Islet of Langerhans (tissue), 1 donor: Measurements from ENCODE around the gene ALDH1L1.

Experiments
- FAIRE-seq: peaks from one replicate; lab custom pipeline; 2011; peaks lifted over from hg19 to GRCh38; lab: Jason Lieb, UNC

The ALDH1L1 gene

DNA sequence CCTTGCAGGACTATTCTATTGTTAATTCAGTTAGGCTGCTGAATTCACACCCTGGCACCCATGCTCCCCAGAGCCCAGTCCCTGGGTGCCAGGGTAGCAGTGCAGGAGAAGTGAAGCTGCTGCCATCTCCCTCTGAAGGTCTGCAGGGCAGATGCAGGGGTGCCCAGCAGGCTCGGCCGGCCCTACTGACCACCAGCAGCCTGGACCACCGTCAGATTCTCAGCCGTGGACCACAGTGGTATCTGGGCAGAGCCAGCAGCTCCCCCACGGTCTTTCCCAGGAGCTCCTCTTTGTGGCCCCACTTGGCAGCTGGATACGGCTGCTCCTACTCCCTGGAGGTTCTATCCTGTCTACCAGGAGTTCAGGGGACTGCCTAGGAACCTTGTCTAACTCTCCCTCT lies 46.8 kb downstream of the ALDH1L1 start:
- no peak for FAIRE-seq

DNA sequence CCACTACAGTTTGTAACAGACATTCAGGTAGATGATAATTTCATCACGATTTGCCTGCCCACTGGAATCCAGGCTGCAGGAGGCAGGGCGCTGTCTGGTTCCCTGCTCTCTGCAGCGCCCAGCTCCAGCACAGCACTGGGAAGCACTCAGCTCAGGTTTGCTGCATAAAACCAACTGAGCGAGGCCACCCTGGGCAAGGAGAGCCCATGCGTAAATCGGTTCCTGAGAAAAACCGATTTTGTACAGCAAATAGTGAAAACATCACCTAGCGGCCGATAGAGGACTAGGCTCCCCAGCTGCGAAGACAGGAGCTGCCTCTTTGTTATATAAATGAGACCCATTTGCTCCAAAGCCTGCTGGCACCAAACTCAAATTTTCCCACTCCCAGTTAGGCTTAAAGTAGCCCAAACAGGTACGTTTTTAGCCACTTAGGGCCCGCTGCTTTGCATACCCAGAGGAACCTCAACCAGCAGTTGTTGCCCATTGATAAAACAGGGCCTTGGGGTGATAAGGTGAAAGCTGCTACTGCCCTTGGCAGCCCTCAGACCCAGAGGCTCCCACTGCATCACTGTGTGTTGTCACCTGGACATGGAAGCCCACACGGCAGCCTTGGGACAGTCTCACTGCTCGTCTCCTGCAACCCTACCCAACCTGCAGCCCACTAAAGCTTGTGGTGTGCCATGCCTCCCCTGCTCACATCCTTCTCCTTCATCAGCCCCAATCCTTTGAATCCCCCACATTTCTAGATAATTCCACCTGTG lies 47.5 kb downstream of the ALDH1L1 start:
- no peak for FAIRE-seq

DNA sequence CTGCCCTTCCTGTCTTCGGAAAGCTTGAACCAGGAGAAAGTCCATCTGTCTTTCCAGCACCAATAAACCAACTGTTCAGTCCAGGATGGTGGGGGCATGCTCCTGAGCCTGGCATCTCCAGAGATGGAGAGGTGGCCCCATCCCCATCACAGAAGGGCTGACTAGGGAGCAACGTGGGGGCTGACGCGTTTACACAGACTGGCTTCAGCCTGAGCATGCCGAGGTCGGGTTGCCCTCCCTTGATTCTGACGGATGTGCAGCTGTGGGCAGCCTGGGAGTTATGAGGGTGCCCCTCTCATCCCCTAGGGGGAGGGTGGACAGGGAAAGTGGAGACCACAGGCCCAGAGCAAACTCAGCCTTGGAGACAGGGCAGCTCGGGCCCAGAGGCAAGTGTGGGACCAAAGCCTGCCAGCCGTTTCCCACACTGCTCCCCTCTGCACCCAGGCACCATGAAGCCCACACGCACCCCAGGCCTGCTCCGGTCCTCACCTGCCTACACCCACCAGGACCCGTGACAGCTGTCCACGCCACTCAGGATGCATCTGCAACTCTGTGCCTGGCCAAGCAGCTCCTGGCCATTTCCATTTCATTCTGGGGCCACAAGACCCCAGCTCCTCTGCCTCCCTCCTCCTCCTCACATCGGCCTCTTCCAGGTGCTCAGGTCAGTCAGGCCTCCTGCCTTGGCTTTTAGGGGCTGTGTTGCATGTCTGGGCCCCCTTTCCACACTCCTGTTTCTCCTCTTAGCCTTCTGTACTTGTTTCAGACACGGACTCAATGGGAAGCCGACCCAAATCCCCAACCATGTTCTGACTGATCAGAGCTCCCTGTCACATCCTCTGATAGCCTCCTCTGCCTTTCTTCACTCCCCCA lies 48.3 kb downstream of the ALDH1L1 start:
- FAIRE-seq, result no peak

DNA sequence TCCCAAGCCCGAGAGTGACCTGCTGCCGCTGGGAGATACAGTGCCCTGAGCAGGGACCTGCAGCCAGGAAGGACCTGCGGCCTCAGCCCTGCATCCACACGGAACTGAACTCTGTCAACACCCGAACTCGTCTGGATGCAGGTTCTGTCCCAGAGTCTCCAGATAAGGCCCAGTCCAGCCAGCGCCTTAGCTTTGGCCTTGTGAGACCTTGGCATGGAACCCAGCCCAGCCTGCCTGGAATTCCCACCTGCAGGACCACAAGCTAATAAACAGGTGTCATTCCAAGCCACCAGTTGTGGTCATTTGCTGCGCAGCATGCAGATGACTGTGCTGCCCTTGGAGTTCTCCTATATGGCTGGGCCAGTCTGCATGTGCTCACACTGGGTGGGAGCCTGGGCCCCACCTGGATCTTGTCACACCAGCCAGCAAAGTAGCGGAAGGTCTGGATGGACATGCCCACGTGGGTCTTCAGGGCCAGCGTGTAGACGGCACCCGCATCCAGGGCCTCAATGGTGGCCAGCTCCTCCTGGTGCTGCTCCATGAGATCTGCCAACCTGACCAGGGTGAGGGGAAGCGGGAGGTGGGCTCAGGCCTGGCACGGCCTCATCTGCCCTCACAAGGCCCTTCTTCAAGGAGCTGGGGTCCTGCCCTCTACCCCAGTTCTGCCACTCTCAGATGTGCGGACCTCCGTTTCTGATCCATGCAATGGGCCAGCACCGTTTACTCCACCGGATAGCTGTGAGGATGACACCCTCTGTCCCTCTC lies 49.2 kb downstream of the ALDH1L1 start:
- FAIRE-seq, result no peak

DNA sequence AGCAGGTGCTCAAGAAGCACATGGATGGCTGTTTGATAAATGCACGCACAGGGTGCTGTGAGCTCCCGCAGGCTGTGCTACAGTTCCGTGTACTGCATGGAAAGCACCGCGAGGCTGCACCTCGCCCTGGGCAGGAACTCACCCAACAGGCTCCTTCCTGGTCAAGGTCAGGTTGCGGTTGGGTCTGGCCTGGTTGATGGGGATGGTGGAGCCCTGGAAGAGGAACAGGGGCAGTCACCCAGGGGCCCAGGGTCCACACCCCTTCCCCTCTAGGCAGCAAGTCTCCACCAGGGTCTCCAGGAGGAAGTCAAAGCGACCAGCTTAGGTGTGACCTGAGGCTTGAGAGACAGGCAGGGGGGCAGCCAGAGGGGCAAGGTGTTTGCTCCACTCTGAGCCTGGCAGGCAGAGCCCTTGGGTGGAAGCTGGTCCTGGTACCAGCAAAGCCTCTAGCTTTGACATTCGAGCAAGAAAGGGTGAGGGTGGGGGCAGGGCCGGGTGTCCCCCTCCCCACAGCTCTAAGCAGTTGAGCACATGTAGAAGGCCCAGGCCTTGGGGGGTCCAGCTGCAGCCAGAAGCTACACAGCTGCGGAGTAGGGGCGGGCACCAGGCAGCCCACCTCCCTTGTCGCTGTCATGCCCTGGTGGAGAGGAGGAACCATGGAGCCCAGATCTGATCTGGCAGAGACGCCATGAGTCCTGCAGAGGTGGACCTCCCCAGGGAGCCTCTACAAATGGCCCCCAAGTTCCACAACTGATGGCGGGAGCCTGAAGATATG lies 50.1 kb downstream of the ALDH1L1 start:
- FAIRE-seq, result no peak

DNA sequence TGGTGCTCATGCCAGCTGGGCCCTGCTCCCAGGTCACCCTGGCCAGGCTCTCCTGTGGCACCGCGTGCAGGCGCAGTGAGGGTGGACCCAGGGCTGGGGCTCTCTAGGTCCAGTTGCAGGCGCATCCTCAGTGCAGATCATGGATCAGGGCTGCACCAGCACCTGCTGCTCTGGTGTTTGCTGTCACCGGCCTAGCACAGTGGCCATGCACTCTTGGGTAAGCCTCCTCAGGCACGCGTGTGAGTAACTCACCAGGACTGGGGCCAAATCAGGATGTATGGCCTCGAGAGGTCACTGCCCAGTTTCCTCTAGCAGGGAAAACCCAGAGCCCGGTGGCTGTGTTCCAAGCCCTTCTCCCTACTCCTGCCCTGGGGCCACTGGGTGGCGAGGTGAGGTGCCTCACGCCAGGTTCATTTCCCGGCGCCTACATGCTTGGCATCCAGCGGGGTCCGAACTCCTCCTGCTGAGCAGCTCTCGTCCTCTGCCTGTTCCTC lies 50.9 kb downstream of the ALDH1L1 start:
- FAIRE-seq, result no peak

DNA sequence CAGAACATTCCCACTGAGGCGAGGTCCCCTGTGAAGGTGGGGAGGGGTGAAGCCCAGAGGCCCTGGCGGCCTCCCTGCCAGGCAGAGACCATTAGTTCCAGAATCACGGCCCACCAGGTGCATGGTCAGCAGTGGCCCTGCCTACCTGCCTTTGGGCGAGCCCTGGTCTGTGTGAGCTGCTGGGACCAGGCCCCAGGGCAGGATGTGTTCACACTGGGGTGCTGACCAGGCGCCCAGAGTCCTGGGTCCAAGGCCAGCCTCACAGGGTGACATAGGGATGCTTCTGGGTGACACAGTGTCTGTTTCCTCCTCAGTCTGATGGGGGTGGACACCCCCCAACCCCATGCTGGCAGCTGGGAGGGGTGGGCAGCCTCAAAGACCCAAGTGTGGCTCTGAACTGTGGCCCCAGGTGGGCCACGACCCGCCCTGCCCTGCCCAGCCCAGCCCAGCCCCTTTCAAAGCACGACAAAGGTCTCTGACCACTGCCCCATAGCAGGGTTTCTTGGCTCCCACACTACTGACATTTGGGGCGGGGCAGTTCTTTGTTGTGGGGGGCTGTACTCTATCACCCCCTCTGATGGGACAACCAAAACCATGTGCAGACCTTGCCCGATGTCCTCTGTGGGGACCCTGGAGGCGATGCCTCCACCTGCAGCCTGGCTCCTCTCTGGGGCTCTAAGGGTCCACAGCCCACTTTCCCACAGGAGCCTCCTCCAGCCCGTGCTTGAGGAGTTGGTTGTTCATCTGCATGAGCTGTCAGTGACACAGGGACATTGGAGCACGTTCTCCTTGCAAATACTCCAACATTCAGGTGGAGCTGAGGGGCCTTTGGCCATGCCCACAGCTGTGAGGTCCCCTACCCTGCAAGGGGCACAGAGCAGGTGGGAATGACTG lies 51.6 kb downstream of the ALDH1L1 start:
- no peak for FAIRE-seq

DNA sequence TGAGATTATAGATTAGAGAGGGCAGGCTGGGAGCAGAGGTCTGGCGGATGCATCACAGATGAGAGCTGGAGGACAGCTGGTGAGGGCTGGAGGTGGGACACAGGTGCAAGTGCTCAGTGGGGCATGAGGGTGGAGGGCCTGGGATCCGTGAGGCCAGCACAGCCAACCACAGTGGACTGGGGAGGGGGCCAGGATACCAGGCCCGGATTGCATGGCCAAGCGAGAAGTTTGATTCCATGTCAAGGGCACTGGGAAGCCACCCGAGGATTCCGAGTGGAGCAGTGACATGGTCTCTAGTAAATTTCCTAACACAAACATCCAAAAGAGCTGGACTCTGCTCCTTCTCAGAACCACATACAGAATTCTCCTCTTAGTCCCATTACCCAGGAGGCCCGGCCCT lies 52.5 kb downstream of the ALDH1L1 start:
- no peak for FAIRE-seq

DNA sequence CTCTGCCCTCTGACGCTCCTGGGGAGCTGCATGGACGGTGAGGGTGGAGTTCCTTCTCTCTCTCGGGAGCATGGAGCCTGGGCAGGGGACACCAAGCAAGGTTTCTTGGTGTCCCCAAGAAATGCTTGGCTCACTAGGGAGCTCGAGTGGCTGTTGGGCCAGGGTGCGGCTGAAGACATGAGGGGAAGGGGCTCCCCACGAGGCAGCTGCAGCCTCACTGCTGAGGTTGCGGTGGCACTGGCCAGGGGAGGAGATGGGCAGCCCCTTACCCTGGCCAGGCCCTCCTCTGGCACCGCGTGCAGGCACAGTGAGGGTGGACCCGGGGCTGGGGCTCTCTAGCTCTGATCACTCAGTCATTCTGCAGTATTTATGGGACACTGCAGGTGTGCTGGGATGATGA lies 52.9 kb downstream of the ALDH1L1 start:
- FAIRE-seq, result no peak

DNA sequence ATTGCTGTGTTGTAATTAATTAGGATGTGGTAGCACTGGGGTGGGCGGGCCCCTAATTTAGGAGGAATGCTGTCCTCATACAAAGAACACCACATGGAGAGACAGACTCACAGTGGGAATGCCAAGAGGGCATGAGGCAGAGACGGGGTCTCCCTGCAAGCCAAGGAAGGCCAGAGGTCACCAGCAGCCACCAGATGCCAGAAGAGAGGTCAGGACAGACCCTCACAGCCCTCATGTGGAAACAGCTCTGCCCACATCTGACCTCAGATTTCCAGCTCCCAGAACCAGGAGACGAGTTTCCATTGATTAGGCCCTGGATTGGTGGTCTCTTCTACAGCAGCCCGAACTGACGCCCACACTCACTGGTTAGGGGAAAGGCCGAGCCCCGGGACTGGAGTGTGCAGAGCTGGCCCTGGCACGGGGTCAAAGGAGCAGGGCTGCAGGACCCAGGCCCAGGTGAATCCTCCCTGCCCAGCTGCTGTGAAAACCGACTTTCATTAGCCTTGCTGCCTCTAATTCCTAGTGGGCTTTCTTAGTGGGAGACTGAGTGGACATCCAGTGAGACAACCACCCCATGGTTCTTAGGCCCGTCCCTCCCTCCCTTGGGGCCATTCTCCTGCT lies 53.5 kb downstream of the ALDH1L1 start:
- no peak for FAIRE-seq

DNA sequence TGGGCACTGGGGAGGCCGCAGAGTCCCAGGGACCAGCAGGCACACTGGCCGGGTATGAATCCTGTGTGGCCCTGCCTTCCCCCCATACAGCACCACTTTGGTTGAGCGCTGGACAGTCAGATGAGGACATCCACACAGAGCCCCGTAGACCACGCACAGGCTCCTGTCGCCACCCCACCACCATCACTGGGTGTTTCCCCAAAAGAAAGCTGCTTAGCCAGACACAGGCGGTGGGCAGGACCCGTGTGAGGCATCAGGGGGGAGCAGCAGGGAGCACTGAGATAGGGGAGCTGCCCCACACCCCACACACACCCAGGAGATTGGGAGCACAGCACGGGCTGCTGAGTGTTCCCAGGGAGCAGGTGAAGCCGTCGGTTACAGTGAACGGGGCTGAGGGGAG lies 54.1 kb downstream of the ALDH1L1 start:
- no peak for FAIRE-seq

DNA sequence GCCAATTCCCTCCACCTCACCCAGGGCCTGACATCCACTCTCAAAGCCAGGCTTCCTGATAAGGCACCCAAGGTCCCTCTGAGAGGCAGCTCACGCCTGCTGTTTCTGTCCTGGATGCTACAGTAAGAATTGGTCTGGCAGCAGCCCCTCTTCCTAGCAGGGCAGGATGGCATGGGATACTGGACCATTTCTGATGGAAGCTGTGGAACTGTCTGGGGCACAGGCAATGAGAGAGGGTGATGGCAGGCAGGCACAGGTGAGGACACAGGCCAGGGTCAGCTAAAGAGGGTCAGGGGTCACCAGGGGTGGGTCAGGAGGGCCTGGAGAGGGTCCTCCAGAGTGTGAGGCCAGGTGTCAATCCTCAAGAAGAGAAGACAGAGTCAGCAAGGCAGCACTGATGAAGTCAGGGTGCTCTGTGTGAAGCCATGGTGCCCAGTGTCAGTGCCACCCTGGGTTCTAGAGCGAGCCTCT lies 54.6 kb downstream of the ALDH1L1 start:
- FAIRE-seq, result no peak

DNA sequence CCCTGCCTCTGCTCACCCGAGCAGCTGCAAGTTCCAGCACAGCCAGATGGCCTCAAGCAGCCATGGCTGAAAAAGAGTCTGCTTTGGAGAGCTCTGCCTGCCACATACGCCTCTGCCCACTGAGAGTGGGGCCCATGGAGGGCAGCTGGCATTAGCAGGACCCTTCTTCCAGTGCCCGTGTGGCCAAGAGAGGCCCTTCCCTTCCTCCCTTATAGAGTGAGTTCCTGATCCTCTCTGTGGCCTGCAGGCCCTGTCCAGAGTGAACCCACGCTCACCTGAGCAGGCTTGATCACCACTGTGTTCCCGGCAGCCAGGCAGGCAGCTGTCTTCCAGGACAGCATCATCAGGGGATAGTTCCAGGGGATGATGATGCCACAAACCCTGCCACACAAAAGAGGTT lies 55.0 kb downstream of the ALDH1L1 start:
- FAIRE-seq, result no peak

DNA sequence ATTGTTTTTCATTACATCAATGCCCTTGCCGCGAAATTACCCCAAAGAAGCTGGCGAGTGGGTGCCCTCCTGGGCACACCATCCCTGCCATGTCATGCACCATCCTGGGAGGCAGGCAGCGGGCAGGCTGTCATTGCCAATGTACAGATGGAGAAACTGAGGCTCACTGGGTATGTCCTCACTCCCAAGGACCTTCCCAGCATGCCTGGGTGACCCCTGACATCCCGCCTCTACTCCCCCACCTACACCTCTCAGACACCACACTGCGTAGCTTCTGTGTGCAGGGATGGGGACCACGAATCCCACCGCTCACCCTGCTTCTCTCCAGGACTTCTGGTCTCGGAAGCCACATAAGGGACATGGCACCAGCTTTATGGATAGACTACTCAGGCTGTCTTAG lies 55.5 kb downstream of the ALDH1L1 start:
- no peak for FAIRE-seq

DNA sequence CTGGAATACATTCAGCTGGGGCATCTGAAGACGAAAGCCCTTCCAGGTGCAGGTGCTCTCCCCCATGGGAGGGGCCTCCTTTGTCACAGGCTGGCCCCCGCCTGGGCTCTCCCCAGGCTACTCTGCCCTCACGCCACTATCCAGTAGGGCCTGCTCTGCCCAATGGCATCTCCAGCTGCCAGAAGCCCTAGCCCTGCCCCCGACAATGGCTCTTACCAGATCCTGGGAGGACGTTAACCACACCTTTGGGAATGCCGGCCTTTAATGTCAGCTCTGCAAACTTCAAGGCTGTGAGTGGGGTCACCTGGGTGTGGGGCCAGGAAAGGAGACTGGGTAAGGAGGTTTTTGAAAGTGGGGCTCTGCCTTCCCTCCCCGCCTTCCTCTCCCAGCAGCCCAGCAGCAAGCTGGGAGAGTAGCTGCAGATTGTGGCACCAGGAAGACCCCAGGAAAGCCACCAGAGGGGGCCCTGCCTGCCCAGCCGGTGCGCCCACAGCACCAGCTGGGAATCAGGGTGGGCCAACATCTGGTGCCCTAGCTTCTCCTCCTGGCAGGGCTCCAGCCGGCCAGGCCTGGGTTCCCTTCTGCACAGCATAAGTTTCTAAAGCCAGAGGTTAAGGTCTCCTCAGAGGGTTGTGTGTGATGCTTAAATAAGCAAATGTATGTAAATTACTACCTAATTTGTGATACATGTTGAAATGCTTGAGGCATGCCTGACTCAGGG lies 56.1 kb downstream of the ALDH1L1 start:
- no peak for FAIRE-seq

DNA sequence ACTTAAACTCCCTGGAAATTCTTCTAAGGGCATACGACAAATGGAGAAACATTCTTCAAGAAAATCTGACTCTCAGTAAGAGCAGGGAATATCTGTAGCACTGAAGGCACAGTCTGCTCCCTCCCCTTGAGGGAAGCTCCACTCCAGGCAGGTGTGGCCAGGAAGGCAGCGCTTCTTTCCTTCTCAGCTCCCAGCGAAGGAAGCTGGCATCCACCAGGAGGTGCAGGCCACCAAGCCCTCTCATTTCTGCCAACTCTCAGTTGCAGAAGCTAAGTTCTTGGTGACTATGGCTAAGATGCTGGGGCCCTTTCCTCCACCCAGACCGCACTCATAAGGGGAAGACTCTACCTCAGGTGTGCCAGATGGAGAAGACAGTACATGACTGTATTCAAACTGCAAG lies 58.8 kb downstream of the ALDH1L1 start:
- no peak for FAIRE-seq

DNA sequence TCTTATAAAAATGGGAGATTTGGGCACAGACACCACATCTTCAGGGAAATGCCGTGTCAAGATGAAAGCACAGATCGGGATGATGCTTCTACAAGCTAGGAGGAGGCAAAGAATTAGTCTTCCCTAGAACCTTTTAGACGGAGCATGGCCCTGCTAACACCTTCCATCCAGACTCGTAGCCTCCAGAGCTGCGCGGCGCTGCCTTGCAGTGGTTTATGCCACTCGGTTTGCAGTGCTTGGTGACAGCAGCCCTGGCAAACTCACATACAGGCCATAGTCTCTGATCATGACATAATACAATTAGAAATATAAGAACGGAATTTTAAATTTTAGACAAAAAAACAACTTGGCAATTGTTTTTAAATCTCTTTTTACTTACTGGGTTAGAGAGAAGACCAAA lies 59.3 kb downstream of the ALDH1L1 start:
- FAIRE-seq, result no peak

DNA sequence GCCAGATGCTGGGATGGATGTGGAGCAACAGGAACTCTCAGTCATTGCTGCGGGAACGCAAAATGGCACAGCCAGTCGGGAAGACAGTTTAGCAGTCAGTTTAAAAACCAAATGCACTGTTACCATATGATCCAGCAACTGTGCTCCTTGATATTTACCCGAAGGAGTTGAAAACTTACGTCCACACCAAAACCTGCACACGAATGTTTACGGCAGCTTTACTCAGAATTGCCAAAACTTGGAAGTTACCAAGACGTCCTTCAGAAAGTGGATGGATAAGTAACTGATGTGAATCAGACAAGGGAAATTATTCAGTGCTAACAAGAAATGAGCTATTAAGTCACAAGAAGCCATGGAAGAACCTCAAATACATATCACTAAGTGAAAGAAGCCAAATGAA lies 60.4 kb downstream of the ALDH1L1 start:
- FAIRE-seq, result no peak

DNA sequence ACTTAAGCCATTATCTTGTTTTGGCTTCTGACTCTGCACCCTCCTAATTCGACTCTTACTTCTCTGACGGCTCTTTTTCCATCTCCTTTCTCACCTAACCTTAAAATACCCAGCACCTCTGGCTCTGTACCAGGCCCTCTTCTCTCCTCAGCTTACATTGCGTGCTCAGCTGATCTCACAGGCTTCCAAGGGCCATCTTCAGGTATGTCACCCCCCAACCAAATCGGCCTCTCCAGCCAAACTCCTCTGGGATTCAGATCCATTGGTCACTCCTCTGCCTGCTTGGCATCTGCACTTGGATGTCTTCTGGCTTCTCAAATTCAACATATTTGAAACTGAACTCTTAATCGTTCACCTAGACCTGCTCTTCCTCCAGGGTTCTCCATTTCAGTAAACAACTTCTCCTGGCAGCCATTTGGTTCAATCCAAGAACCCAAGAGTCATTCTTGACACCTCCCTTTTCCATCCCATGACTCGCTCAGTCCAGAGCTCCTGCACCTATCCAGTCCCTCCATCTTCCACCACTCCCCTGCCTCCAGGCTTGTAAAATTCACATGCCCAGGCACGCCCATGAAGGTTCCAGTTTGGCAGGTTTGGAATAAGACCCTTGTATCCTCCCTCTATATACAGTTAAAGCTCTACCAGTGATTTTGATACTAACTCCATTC lies 61.2 kb downstream of the ALDH1L1 start:
- FAIRE-seq, result no peak
